Stomach (tissue), 4 donors: ENCODE measurements around the gene CHST9.

ENCODE experiments used
- POLR2A ChIP-seq, 4 donors: fragments of 450-650 bp; IDR thresholded peaks; one replicate each; pipeline ENCODE4 v1.6.1; 2016; ENCODE audit warnings: antibody characterized with exemption in 4 of 4, control low read depth in 2 of 4, mild to moderate bottlenecking in 1 of 4, moderate library complexity in 1 of 4
- TF ChIP-seq, protein P1 (sequence below), 7 experiments: fragments of 450-650 bp in 4 of 7; fragments of 200-600 bp in 3 of 7; sonication (generic) in 3 of 7; IDR thresholded peaks; one replicate each; pipeline ENCODE4 v1.5.1; 2016 to 2019; ENCODE audit warnings: antibody characterized with exemption in 7 of 7, control low read depth in 2 of 7, mild to moderate bottlenecking in 1 of 7

DNA sequence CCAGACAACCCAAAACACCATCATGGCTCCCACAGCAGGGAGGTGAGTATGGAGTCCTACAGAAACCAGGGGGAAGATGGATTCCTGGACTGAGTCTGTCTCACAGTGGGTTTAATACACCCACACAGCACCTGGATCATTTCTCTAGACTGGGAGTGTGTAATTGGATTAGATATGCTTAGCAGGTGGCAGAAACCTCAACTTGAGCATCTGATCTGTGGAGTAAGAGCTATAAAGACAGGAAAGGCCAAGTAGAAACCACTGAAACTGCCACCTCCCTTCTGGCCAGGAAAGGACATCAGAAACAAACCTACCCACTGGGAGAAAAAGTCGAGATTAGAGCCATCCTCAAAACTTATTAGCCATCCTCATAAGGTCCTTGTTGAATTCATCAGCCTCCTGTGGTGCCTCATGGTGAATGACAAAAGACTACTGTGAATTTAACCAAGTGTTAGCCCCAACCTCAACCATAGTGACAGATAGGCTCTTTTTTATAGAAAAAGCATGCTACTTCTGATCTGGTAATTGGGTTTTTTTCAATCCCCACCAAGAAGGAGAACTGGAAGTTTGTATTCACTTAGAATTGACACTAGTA, 28.1 kb upstream of the CHST9 start:
- TF ChIP-seq, protein P1, sequence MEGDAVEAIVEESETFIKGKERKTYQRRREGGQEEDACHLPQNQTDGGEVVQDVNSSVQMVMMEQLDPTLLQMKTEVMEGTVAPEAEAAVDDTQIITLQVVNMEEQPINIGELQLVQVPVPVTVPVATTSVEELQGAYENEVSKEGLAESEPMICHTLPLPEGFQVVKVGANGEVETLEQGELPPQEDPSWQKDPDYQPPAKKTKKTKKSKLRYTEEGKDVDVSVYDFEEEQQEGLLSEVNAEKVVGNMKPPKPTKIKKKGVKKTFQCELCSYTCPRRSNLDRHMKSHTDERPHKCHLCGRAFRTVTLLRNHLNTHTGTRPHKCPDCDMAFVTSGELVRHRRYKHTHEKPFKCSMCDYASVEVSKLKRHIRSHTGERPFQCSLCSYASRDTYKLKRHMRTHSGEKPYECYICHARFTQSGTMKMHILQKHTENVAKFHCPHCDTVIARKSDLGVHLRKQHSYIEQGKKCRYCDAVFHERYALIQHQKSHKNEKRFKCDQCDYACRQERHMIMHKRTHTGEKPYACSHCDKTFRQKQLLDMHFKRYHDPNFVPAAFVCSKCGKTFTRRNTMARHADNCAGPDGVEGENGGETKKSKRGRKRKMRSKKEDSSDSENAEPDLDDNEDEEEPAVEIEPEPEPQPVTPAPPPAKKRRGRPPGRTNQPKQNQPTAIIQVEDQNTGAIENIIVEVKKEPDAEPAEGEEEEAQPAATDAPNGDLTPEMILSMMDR (IDR thresholded peaks at IDR 0.05) = no peak
- no peak for TF ChIP-seq POLR2A (IDR thresholded peaks at IDR 0.05)
